Nasal cavity respiratory epithelium epithelial cell of viscerocranial mucosa (primary cell): ENCODE measurements around the gene ZNF202. TPM values are rescaled to one million over a fixed set of nuclear protein-coding genes. Genes with fewer than 3 reads are reported as not detected.

Source experiments
- total RNA-seq: library from RNA; depleted of rRNA; stranded (reverse); fragments of >200 nt; gene quantifications from 2 replicates; pipeline ENCODE4 v1.2.3, GENCODE V29; 2014

The ZNF202 gene
- 18.1 and 20.8 TPM in 2 replicates for total RNA-seq

DNA sequence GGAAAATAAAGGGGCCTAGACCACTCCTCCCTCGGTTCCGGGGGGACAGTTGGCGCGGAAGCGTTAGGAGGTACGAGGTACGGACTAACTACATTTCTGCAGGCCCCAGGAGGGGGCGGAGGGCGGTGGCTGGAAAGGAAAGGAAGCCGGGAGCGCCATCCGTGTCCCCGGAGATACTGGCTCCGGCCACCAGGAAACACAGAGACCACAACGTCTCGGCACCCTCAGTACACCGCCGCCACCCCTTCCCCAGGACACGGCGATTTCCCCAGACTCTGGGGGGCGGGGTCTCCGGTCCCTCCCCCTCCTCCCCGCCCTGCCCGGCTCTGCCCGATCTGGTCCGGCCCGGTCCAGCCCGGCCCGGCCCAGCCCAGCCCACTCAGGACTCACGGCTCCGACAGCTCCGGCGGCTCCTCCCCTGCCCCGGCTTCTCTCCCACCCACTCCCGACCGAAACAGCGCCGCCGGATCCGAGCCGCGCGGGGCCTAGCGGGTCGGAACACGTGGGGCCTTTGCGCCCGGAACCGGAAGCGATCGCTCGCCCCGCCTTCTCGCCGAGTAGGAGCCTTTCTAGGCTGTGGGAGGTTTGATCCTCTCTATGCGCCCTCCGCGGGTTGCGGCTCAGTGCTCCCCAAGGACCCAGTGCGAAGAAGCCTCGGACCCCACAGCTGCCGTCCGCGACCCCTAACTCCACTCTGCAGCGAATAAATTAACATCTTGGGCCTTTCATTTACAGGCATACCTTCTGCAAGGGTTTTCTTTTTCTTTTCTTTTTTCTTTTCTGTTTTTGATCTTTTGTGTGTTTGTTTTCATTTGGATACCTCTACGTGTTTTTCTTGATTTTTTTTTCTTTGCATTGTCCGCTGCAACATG, at the start of gene ZNF202:
TSS of gene ZNF202 (minus strand) at position 502 of the 872 bp plus-strand sequence. CDS start 10,772 bp downstream, outside the sequence.

DNA sequence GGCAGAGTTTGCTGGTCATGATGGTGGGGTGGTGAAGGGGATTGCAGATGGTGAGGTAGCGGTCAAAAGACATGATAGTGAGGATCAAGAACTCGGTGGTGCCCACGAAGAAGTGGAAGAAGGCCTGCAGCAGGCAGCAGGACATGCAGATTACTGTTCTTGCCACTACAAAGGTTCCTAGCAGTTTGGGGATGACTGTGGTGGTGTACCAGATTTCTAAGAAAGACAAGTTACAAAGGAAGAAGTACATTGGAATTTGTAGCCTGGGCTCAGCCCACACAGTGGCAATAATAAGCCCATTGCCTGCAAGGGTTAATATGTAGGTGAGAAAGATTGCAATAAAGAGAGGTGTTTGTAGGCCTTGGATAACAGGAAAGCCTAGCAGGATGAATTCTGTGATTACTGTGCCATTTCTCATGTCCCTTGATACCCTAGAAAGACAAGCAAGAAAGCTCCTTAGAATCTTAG, 12.7 kb upstream of the ZNF202 start, which contains the start of gene OR6X1:
TSS of gene OR6X1 (minus strand) at position 418 of the 468 bp plus-strand sequence. CDS start at position 418, 0 bp downstream.

Other genes with a start within 250 kb of the ZNF202 start
- 0.34 and 0.57 TPM in 2 replicates for gene SCN3B, start 87.0 kb downstream of the ZNF202 start, total RNA-seq
- not detected in 2 replicates for gene OR6X1, start 12.9 kb upstream of the ZNF202 start, total RNA-seq
- not detected in 2 replicates for gene OR6M1, start 64.7 kb upstream of the ZNF202 start, total RNA-seq
- gene TMEM225, start 144.0 kb upstream of the ZNF202 start, total RNA-seq, result not detected in 2 replicates
- not detected in 2 replicates for gene OR8D4, start 160.5 kb upstream of the ZNF202 start, total RNA-seq
- not detected in 2 replicates for gene OR4D5, start 198.0 kb upstream of the ZNF202 start, total RNA-seq
- under 0.01 TPM in 1 of 2 replicates, not detected in the other for gene OR6T1, start 202.2 kb upstream of the ZNF202 start, total RNA-seq
- gene OR10S1, start 236.1 kb upstream of the ZNF202 start, total RNA-seq, result not detected in 2 replicates